ENCODE measurements around the gene MBOAT2. TPM values are rescaled to one million over a fixed set of nuclear protein-coding genes. Genes with fewer than 3 reads are reported as not detected.

The MBOAT2 gene
- total RNA-seq, 3 donors from 2014 or later (not counting 1 experiment from before 2014, with no cell fraction given), result 2.9 to 18.4 (median 4.2) TPM

DNA sequence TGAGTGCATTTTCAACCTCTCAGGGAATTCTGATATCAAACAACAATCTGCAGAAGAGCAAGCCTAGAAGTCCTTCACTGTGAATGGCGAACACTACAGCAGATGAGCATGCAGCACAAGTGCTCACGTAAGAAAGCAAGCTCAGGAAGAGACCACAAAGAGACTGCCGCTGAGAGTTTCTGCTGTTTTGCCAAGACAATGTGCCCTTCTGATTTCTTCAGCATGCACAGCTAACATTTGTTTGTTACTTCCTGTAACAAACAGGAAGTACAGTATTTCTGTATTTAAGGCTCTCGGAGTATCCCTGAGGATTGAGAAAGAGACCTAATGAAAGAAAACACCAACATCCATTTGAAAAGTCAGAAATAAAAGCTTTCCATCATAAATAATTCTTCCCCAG lies 45.9 kb downstream of the MBOAT2 start:
- Mint-ChIP-seq H3K4me1 (no peaks in the 10 kb centered on the region), H3K9me3 (peaks cover 2 to 14% of the 10 kb centered on the region in 2 donors), H3K4me3 (no peak overlapping the region), H3K27me3 (ENCODE audit: low read depth in 2 of 2) (peaks cover 10 to 13% of the 10 kb centered on the region in 2 donors), H3K27ac (no peak overlapping the region), H3K36me3 (peaks cover 17% of the 10 kb centered on the region)
- peaks cover 11% of the 10 kb centered on the region for H3K9me3 ChIP-seq (ENCODE audit: control insufficient read depth, insufficient read depth, low read length)
- DNase-seq (no peak), ATAC-seq (no peak)
- TF ChIP-seq, protein P1, sequence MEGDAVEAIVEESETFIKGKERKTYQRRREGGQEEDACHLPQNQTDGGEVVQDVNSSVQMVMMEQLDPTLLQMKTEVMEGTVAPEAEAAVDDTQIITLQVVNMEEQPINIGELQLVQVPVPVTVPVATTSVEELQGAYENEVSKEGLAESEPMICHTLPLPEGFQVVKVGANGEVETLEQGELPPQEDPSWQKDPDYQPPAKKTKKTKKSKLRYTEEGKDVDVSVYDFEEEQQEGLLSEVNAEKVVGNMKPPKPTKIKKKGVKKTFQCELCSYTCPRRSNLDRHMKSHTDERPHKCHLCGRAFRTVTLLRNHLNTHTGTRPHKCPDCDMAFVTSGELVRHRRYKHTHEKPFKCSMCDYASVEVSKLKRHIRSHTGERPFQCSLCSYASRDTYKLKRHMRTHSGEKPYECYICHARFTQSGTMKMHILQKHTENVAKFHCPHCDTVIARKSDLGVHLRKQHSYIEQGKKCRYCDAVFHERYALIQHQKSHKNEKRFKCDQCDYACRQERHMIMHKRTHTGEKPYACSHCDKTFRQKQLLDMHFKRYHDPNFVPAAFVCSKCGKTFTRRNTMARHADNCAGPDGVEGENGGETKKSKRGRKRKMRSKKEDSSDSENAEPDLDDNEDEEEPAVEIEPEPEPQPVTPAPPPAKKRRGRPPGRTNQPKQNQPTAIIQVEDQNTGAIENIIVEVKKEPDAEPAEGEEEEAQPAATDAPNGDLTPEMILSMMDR (IDR thresholded peaks at IDR 0.05), result no peak
- no peak overlapping the region for H3K27ac ChIP-seq (ENCODE audit: low read length)
- WGBS (ENCODE audit: insufficient coverage), result 87% methylated on average over 4 of the region's 4 CpGs
- no peaks in the 10 kb centered on the region for H3K27me3 ChIP-seq (ENCODE audit: control insufficient read depth, insufficient read depth, low read length)
- no peaks in the 10 kb centered on the region for H3K4me1 ChIP-seq (ENCODE audit: control insufficient read depth, insufficient read depth, low read length)
- no peak overlapping the region for H3K4me3 ChIP-seq (ENCODE audit: low read length)
- H3K36me3 ChIP-seq (ENCODE audit: control insufficient read depth, insufficient read depth, low read length), result no peaks in the 10 kb centered on the region
- intact Hi-C loops (cut with micrococcal nuclease), result no loop called here

DNA sequence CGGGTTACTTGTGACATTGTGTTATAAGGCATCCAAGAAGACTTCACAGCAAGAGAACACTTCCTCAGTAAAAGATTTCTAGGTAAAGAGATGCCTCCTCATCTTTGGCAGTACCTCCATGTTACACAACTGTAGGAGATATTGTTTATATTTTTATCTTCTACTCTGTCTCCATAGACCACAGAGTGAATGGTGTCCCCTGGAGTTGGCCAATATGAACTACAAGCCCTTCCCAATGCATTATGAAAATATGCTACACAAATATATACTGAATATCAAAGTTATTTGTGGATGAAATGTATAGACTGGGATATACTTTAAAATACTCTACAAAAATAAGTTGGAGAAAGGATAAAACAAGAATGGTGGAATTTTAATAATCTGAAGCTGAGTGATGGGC lies 46.7 kb downstream of the MBOAT2 start:
- H3K27ac Mint-ChIP-seq, result no peak overlapping the region
- no CpG with 5 or more reads among the region's 1 CpG for WGBS (ENCODE audit: insufficient coverage)
- DNase-seq (no peak), ATAC-seq (no peak)
- peaks cover 12 to 21% of the 10 kb centered on the region in 2 donors for H3K27me3 Mint-ChIP-seq (ENCODE audit: low read depth in 2 of 2)
- Histone ChIP-seq H3K27me3 (ENCODE audit: control insufficient read depth, insufficient read depth, low read length) (no peaks in the 10 kb centered on the region), H3K27ac (ENCODE audit: low read length) (no peak overlapping the region), H3K4me1 (ENCODE audit: control insufficient read depth, insufficient read depth, low read length) (no peaks in the 10 kb centered on the region), H3K9me3 (ENCODE audit: control insufficient read depth, insufficient read depth, low read length) (peaks cover 11% of the 10 kb centered on the region), H3K36me3 (ENCODE audit: control insufficient read depth, insufficient read depth, low read length) (no peaks in the 10 kb centered on the region), H3K4me3 (ENCODE audit: low read length) (no peak overlapping the region)
- peaks cover 20% of the 10 kb centered on the region for H3K36me3 Mint-ChIP-seq
- peaks cover 2 to 17% of the 10 kb centered on the region in 2 donors for H3K9me3 Mint-ChIP-seq
- H3K4me3 Mint-ChIP-seq, result no peak overlapping the region
- no peaks in the 10 kb centered on the region for H3K4me1 Mint-ChIP-seq
- TF ChIP-seq, protein P1 (IDR thresholded peaks at IDR 0.05), result no peak
- intact Hi-C loops (cut with micrococcal nuclease), result no loop called here

DNA sequence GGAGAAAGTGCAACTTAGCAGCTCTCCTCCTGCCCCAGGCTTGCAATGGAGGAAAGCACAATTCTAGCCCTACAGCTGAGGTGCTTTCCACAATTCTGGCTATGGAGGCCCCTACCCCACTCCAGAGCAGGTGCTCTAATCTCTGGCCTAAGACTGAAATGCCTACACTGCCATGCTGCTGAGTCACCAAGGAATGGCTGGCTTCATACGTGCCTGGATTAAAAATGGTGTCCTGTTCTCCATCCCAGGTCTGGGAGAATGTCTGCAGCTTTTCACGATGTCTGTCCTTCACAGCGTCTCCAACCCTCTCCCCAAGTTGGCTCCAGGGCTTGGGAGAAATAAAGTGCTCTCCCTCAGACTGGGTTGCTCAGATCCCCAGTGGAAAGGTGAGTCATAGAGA lies 48.5 kb downstream of the MBOAT2 start:
- TF ChIP-seq, protein P1 (IDR thresholded peaks at IDR 0.05), result no peak
- intact Hi-C loops (cut with micrococcal nuclease), result no loop called here
- no peaks in the 10 kb centered on the region for H3K4me1 Mint-ChIP-seq
- 95% methylated on average over 3 of the region's 3 CpGs for WGBS (ENCODE audit: insufficient coverage)
- no peaks in the 10 kb centered on the region for H3K27me3 ChIP-seq (ENCODE audit: control insufficient read depth, insufficient read depth, low read length)
- H3K36me3 Mint-ChIP-seq, result peaks cover 20% of the 10 kb centered on the region
- peaks cover 15 to 29% of the 10 kb centered on the region in 2 donors for H3K27me3 Mint-ChIP-seq (ENCODE audit: low read depth in 2 of 2)
- peaks cover 11% of the 10 kb centered on the region for H3K9me3 ChIP-seq (ENCODE audit: control insufficient read depth, insufficient read depth, low read length)
- DNase-seq, result no peak
- no peaks in the 10 kb centered on the region for H3K36me3 ChIP-seq (ENCODE audit: control insufficient read depth, insufficient read depth, low read length)
- no peak overlapping the region for H3K4me3 ChIP-seq (ENCODE audit: low read length)
- H3K4me3 Mint-ChIP-seq, result no peak overlapping the region
- H3K4me1 ChIP-seq (ENCODE audit: control insufficient read depth, insufficient read depth, low read length), result no peaks in the 10 kb centered on the region
- H3K9me3 Mint-ChIP-seq, result peaks cover 2 to 17% of the 10 kb centered on the region in 2 donors
- H3K27ac Mint-ChIP-seq, result no peak overlapping the region
- no peak for ATAC-seq
- H3K27ac ChIP-seq (ENCODE audit: low read length), result no peak overlapping the region

DNA sequence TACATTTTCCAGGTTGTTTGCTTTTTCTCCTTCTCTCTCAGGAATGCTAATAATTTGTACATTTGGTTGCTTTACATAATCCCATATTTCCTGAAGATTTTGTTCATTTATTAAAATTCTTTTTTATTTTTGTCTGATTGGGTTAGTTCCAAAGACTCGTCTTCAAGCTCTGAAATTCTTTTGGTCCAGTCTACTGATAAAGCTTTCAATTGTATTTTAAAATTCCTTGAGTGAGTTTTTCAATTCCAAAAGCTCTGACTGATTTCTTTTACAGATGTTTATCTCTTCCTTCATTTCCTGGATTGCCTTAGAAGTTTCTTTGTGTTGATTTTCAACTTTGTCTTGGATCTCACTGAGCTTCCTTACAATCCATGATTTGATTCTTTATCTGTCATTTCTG lies 50.0 kb downstream of the MBOAT2 start:
- Histone ChIP-seq H3K9me3 (ENCODE audit: control insufficient read depth, insufficient read depth, low read length) (peaks cover 11% of the 10 kb centered on the region), H3K4me3 (ENCODE audit: low read length) (no peak overlapping the region), H3K27me3 (ENCODE audit: control insufficient read depth, insufficient read depth, low read length) (no peaks in the 10 kb centered on the region), H3K4me1 (ENCODE audit: control insufficient read depth, insufficient read depth, low read length) (no peaks in the 10 kb centered on the region), H3K27ac (ENCODE audit: low read length) (no peak overlapping the region), H3K36me3 (ENCODE audit: control insufficient read depth, insufficient read depth, low read length) (no peaks in the 10 kb centered on the region)
- Mint-ChIP-seq H3K36me3 (peaks cover 20% of the 10 kb centered on the region), H3K4me3 (no peak overlapping the region), H3K27ac (no peak overlapping the region), H3K4me1 (no peaks in the 10 kb centered on the region), H3K27me3 (ENCODE audit: low read depth in 2 of 2) (peaks cover 15 to 35% of the 10 kb centered on the region in 2 donors), H3K9me3 (peaks cover 2 to 17% of the 10 kb centered on the region in 2 donors)
- TF ChIP-seq, protein P1 (IDR thresholded peaks at IDR 0.05), result no peak
- no CpG with 5 or more reads among the region's 1 CpG for WGBS (ENCODE audit: insufficient coverage)
- ATAC-seq (no peak), DNase-seq (no peak)
- intact Hi-C loops (cut with micrococcal nuclease), result no loop called here
